Measurements from ENCODE around the gene CDH3. TPM values are rescaled to one million over a fixed set of nuclear protein-coding genes. Genes with fewer than 3 reads are reported as not detected.

CDH3 gene
- total and polyA plus RNA-seq, 2 of the 13 experiments (the other 11 are each of a cell fraction or from before 2014, with no cell fraction given), result 0.11 TPM; not detected in 1

GRCh38 chr16:68739964-68740627, 95.0 kb downstream of the CDH3 start (continued):
- TF ChIP-seq ZBTB26 (CRISPR knock-in tag; IDR thresholded peaks at IDR 0.05; ENCODE audit: borderline replicate concordance) (0 out of 2 replicates have a peak, but pooled peaks have one; percentile 45), ZNF746 (CRISPR knock-in tag; IDR thresholded peaks at IDR 0.05) (no peak), ZNF710 (CRISPR knock-in tag; IDR thresholded peaks at IDR 0.05; ENCODE audit: borderline replicate concordance) (peak; percentile 83; the same call in 1 of the 2 replicates), TFDP2 (CRISPR knock-in tag; IDR thresholded peaks at IDR 0.05) (peak; percentile 68), FOXA1 (IDR thresholded peaks at IDR 0.05) (no peak), FOXA1 (CRISPR knock-in tag; IDR thresholded peaks at IDR 0.05) (peak; percentile 14; the same call in 1 of the 2 replicates), FOXK2 (IDR thresholded peaks at IDR 0.05) (peak; percentile 58; the same call in 1 of the 2 replicates), FOXP1 (IDR thresholded peaks at IDR 0.05) (0 out of 2 replicates have a peak, but pooled peaks have one; percentile 18), FOXP1 (CRISPR knock-in tag; IDR thresholded peaks at IDR 0.05) (peak; percentile 44; the same call in 1 of the 2 replicates), TAF1 (CRISPR knock-in tag; IDR thresholded peaks at IDR 0.05) (0 out of 2 replicates have a peak, but pooled peaks have one; percentile 28), ZNF496 (CRISPR knock-in tag; IDR thresholded peaks at IDR 0.05; ENCODE audit: insufficient replicate concordance) (no peak), HOXA3 (CRISPR knock-in tag; IDR thresholded peaks at IDR 0.05) (peak; percentile 37; the same call in 1 of the 2 replicates), CREM (IDR thresholded peaks at IDR 0.05) (peak; percentile 53; the same call in 1 of the 2 replicates), CREM (CRISPR knock-in tag; IDR thresholded peaks at IDR 0.05) (no peak), ARID2 (CRISPR knock-in tag; IDR thresholded peaks at IDR 0.05; ENCODE audit: borderline replicate concordance) (no peak), ELF4 (CRISPR knock-in tag; IDR thresholded peaks at IDR 0.05; ENCODE audit: borderline replicate concordance) (no peak), ZBTB7A (CRISPR knock-in tag; IDR thresholded peaks at IDR 0.05) (no peak), BCL6 (CRISPR knock-in tag; IDR thresholded peaks at IDR 0.05) (peak; percentile 66), ZSCAN9 (CRISPR knock-in tag; IDR thresholded peaks at IDR 0.05; ENCODE audit: borderline replicate concordance) (peak; percentile 67; the same call in 1 of the 2 replicates), ZNF644 (CRISPR knock-in tag; IDR thresholded peaks at IDR 0.05; ENCODE audit: low read depth) (peak; percentile 57; the same call in 1 of the 2 replicates), ZNF564 (CRISPR knock-in tag; IDR thresholded peaks at IDR 0.05) (no peak), ZNF678 (CRISPR knock-in tag; IDR thresholded peaks at IDR 0.05) (no peak), KDM6A (CRISPR knock-in tag; IDR thresholded peaks at IDR 0.05; ENCODE audit: low read depth) (0 out of 2 replicates have a peak, but pooled peaks have one; percentile 36), SRY (CRISPR knock-in tag; IDR thresholded peaks at IDR 0.05) (no peak), CEBPB (IDR thresholded peaks at IDR 0.05; ENCODE audit: borderline replicate concordance, low read depth, low read length) (peak; percentile 61; the same call in 1 of the 2 replicates), ZBTB21 (CRISPR knock-in tag; IDR thresholded peaks at IDR 0.05) (peak; percentile 42; the same call in 1 of the 2 replicates), CREB1 (IDR thresholded peaks at IDR 0.05) (no peak; the same call in 1 of the 2 replicates), CREB1 (CRISPR knock-in tag; IDR thresholded peaks at IDR 0.05) (peak; percentile 9; the same call in 1 of the 2 replicates), HMG20A (CRISPR knock-in tag; IDR thresholded peaks at IDR 0.05; ENCODE audit: borderline replicate concordance) (0 out of 2 replicates have a peak, but pooled peaks have one; percentile 56), ZNF138 (CRISPR knock-in tag; IDR thresholded peaks at IDR 0.05; ENCODE audit: low read depth) (no peak), POGZ (CRISPR knock-in tag; IDR thresholded peaks at IDR 0.05) (0 out of 2 replicates have a peak, but pooled peaks have one; percentile 11)
